Measurements from ENCODE around the gene FBXO21.

FBXO21 gene

GRCh38 chr12:117166107-117166506, 24.2 kb downstream of the FBXO21 start:
- Histone ChIP-seq H3K27ac (ENCODE audit: low read depth, low read length, severe bottlenecking) (no peak overlapping the region), H3K4me1 (ENCODE audit: control insufficient read depth, insufficient read depth, low read length, poor library complexity, severe bottlenecking) (no peaks in the 10 kb centered on the region), H3K4me3 (ENCODE audit: extremely low read depth, insufficient read depth, low read length, poor library complexity, severe bottlenecking) (no peak overlapping the region), H3K9me3 (ENCODE audit: control insufficient read depth, low read length) (no peaks in the 10 kb centered on the region), H3K36me3 (ENCODE audit: control insufficient read depth, insufficient read depth, low read length) (peaks cover 92% of the 10 kb centered on the region)
- 83% methylated on average over 3 of the region's 4 CpGs; no CpG with 5 or more reads in 1 of the 2 experiments for WGBS, 2 experiments (ENCODE audit: insufficient coverage in 2 of 2)

GRCh38 chr12:117165342-117165741, 24.9 kb downstream of the FBXO21 start:
- 94 to 100% methylated on average over 4 of the region's 5 CpGs for WGBS, 2 experiments (ENCODE audit: insufficient coverage in 2 of 2)
- Histone ChIP-seq H3K27ac (ENCODE audit: low read depth, low read length, severe bottlenecking) (no peak overlapping the region), H3K9me3 (ENCODE audit: control insufficient read depth, low read length) (no peaks in the 10 kb centered on the region), H3K4me1 (ENCODE audit: control insufficient read depth, insufficient read depth, low read length, poor library complexity, severe bottlenecking) (no peaks in the 10 kb centered on the region), H3K4me3 (ENCODE audit: extremely low read depth, insufficient read depth, low read length, poor library complexity, severe bottlenecking) (no peak overlapping the region), H3K36me3 (ENCODE audit: control insufficient read depth, insufficient read depth, low read length) (peaks cover 92% of the 10 kb centered on the region)

GRCh38 chr12:117162633-117163032, 27.6 kb downstream of the FBXO21 start:
- H3K36me3 ChIP-seq (ENCODE audit: control insufficient read depth, insufficient read depth, low read length) = peaks cover 96% of the 10 kb centered on the region
- 82 to 87% methylated on average over 6 of the region's 7 CpGs for WGBS, 2 experiments (ENCODE audit: insufficient coverage in 2 of 2)
- H3K4me1 ChIP-seq (ENCODE audit: control insufficient read depth, insufficient read depth, low read length, poor library complexity, severe bottlenecking) = no peaks in the 10 kb centered on the region
- no peak overlapping the region for H3K27ac ChIP-seq (ENCODE audit: low read depth, low read length, severe bottlenecking)
- H3K9me3 ChIP-seq (ENCODE audit: control insufficient read depth, low read length) = no peaks in the 10 kb centered on the region
- no peak overlapping the region for H3K4me3 ChIP-seq (ENCODE audit: extremely low read depth, insufficient read depth, low read length, poor library complexity, severe bottlenecking)

- Histone ChIP-seq H3K4me3 (ENCODE audit: extremely low read depth, insufficient read depth, low read length, poor library complexity, severe bottlenecking) (no peak overlapping the region), H3K4me1 (ENCODE audit: control insufficient read depth, insufficient read depth, low read length, poor library complexity, severe bottlenecking) (no peaks in the 10 kb centered on the region), H3K9me3 (ENCODE audit: control insufficient read depth, low read length) (no peaks in the 10 kb centered on the region), H3K27ac (ENCODE audit: low read depth, low read length, severe bottlenecking) (no peak overlapping the region), H3K36me3 (ENCODE audit: control insufficient read depth, insufficient read depth, low read length) (peaks cover 96% of the 10 kb centered on the region)
- 97 to 100% methylated on average over 7 to 8 of the region's 8 CpGs for WGBS, 2 experiments (ENCODE audit: insufficient coverage in 2 of 2)
Observed at GRCh38 chr12:117162167-117162539, 28.1 kb downstream of the FBXO21 start.

- 92 to 94% methylated on average over 7 to 10 of the region's 10 CpGs for WGBS, 2 experiments (ENCODE audit: insufficient coverage in 2 of 2)
- Histone ChIP-seq H3K4me3 (ENCODE audit: extremely low read depth, insufficient read depth, low read length, poor library complexity, severe bottlenecking) (no peak overlapping the region), H3K27ac (ENCODE audit: low read depth, low read length, severe bottlenecking) (no peak overlapping the region), H3K36me3 (ENCODE audit: control insufficient read depth, insufficient read depth, low read length) (peaks cover 96% of the 10 kb centered on the region), H3K4me1 (ENCODE audit: control insufficient read depth, insufficient read depth, low read length, poor library complexity, severe bottlenecking) (no peaks in the 10 kb centered on the region), H3K9me3 (ENCODE audit: control insufficient read depth, low read length) (no peaks in the 10 kb centered on the region)
Observed at GRCh38 chr12:117161460-117162166, 28.7 kb downstream of the FBXO21 start.

- Histone ChIP-seq H3K9me3 (ENCODE audit: control insufficient read depth, low read length) (no peaks in the 10 kb centered on the region), H3K27ac (ENCODE audit: low read depth, low read length, severe bottlenecking) (no peak overlapping the region), H3K4me3 (ENCODE audit: extremely low read depth, insufficient read depth, low read length, poor library complexity, severe bottlenecking) (no peak overlapping the region), H3K36me3 (ENCODE audit: control insufficient read depth, insufficient read depth, low read length) (peaks cover 96% of the 10 kb centered on the region), H3K4me1 (ENCODE audit: control insufficient read depth, insufficient read depth, low read length, poor library complexity, severe bottlenecking) (no peaks in the 10 kb centered on the region)
- WGBS, 2 experiments (ENCODE audit: insufficient coverage in 2 of 2) = 96% methylated on average over 6 to 7 of the region's 9 CpGs
Observed at GRCh38 chr12:117159674-117160073, 30.6 kb downstream of the FBXO21 start.

GRCh38 chr12:117158911-117159553, 31.2 kb downstream of the FBXO21 start:
- Histone ChIP-seq H3K4me1 (ENCODE audit: control insufficient read depth, insufficient read depth, low read length, poor library complexity, severe bottlenecking) (no peaks in the 10 kb centered on the region), H3K4me3 (ENCODE audit: extremely low read depth, insufficient read depth, low read length, poor library complexity, severe bottlenecking) (no peak overlapping the region), H3K9me3 (ENCODE audit: control insufficient read depth, low read length) (no peaks in the 10 kb centered on the region), H3K36me3 (ENCODE audit: control insufficient read depth, insufficient read depth, low read length) (peaks cover 96% of the 10 kb centered on the region), H3K27ac (ENCODE audit: low read depth, low read length, severe bottlenecking) (no peak overlapping the region)
- WGBS, 2 experiments (ENCODE audit: insufficient coverage in 2 of 2) = 76 to 88% methylated on average over 5 of the region's 7 CpGs

- Histone ChIP-seq H3K9me3 (ENCODE audit: control insufficient read depth, low read length) (no peaks in the 10 kb centered on the region), H3K4me1 (ENCODE audit: control insufficient read depth, insufficient read depth, low read length, poor library complexity, severe bottlenecking) (no peaks in the 10 kb centered on the region), H3K27ac (ENCODE audit: low read depth, low read length, severe bottlenecking) (no peak overlapping the region), H3K4me3 (ENCODE audit: extremely low read depth, insufficient read depth, low read length, poor library complexity, severe bottlenecking) (no peak overlapping the region), H3K36me3 (ENCODE audit: control insufficient read depth, insufficient read depth, low read length) (peaks cover 97% of the 10 kb centered on the region)
- 85 to 91% methylated on average over 10 to 11 of the region's 11 CpGs for WGBS, 2 experiments (ENCODE audit: insufficient coverage in 2 of 2)
Observed at GRCh38 chr12:117158096-117158495, 32.2 kb downstream of the FBXO21 start.

- 81 to 82% methylated on average over 45 to 47 of the region's 47 CpGs for WGBS, 2 experiments (ENCODE audit: insufficient coverage in 2 of 2)
- H3K36me3 ChIP-seq (ENCODE audit: control insufficient read depth, insufficient read depth, low read length) = peaks cover 83% of the 10 kb centered on the region
- H3K4me3 ChIP-seq (ENCODE audit: extremely low read depth, insufficient read depth, low read length, poor library complexity, severe bottlenecking) = no peak overlapping the region
- H3K27ac ChIP-seq (ENCODE audit: low read depth, low read length, severe bottlenecking) = no peak overlapping the region
- H3K4me1 ChIP-seq (ENCODE audit: control insufficient read depth, insufficient read depth, low read length, poor library complexity, severe bottlenecking) = no peaks in the 10 kb centered on the region
- no peaks in the 10 kb centered on the region for H3K9me3 ChIP-seq (ENCODE audit: control insufficient read depth, low read length)
Observed at GRCh38 chr12:117155278-117156060, 34.8 kb downstream of the FBXO21 start.

- Histone ChIP-seq H3K36me3 (ENCODE audit: control insufficient read depth, insufficient read depth, low read length) (peaks cover 73% of the 10 kb centered on the region), H3K9me3 (ENCODE audit: control insufficient read depth, low read length) (no peaks in the 10 kb centered on the region), H3K4me3 (ENCODE audit: extremely low read depth, insufficient read depth, low read length, poor library complexity, severe bottlenecking) (no peak overlapping the region), H3K4me1 (ENCODE audit: control insufficient read depth, insufficient read depth, low read length, poor library complexity, severe bottlenecking) (no peaks in the 10 kb centered on the region), H3K27ac (ENCODE audit: low read depth, low read length, severe bottlenecking) (no peak overlapping the region)
- 93 to 95% methylated on average over 18 to 25 of the region's 27 CpGs for WGBS, 2 experiments (ENCODE audit: insufficient coverage in 2 of 2)
Observed at GRCh38 chr12:117152793-117153775, 37.2 kb downstream of the FBXO21 start.

Data from mesodermal cell (in vitro differentiated cells).